ENCODE results near the gene SFXN3.

- TF ChIP-seq CTCF (IDR thresholded peaks at IDR 0.05) (no peak), EP300 (IDR thresholded peaks at IDR 0.05) (no peak)
Measured at GRCh38 chr10:100988166-100988565, 42.9 kb upstream of the SFXN3 start.
